Endothelial cell (in vitro differentiated cells): ENCODE measurements around the gene VPS51. TPM values are rescaled to one million over a fixed set of nuclear protein-coding genes. Genes with fewer than 3 reads are reported as not detected.

Experiments
- DNase-seq: peaks from one replicate; pipeline ENCODE4 v3.0.0; 2021; ENCODE audit warnings: low spot score
- H3K27ac Mint-ChIP-seq: one replicate; pipeline ENCODE4 v1.8.0; 2021; ENCODE audit warnings: mixed read lengths, inconsistent platforms; ENCODE audit not compliant: unreplicated experiment
- H3K27me3 Mint-ChIP-seq: one replicate; pipeline ENCODE4 v1.8.0; 2021; ENCODE audit warnings: mild to moderate bottlenecking, moderate library complexity, mixed read lengths, inconsistent platforms; ENCODE audit not compliant: unreplicated experiment
- H3K36me3 Mint-ChIP-seq: one replicate; pipeline ENCODE4 v1.8.0; 2021; ENCODE audit warnings: mild to moderate bottlenecking, low read depth, mixed read lengths, inconsistent platforms; ENCODE audit not compliant: unreplicated experiment
- H3K4me1 Mint-ChIP-seq: one replicate; pipeline ENCODE4 v1.8.0; 2021; ENCODE audit warnings: mild to moderate bottlenecking, mixed read lengths, inconsistent platforms; ENCODE audit not compliant: unreplicated experiment
- H3K4me3 Mint-ChIP-seq: one replicate; pipeline ENCODE4 v1.8.0; 2021; ENCODE audit warnings: mild to moderate bottlenecking, mixed read lengths, inconsistent platforms; ENCODE audit not compliant: unreplicated experiment
- H3K9me3 Mint-ChIP-seq: one replicate; pipeline ENCODE4 v1.8.0; 2021; ENCODE audit warnings: mixed read lengths, inconsistent platforms; ENCODE audit not compliant: unreplicated experiment
- CTCF ChIP-seq: fragments of 200-600 bp; sonication (generic); IDR thresholded peaks from one replicate; pipeline ENCODE4 v1.5.0; 2021; ENCODE audit warnings: antibody characterized with exemption; ENCODE audit not compliant: unreplicated experiment
- microRNA-seq: library from miRNA; unstranded; fragments of <30 nt; microRNA quantifications from one replicate; pipeline ENCODE4, GENCODE V29; 2020; ENCODE audit not compliant: unreplicated experiment
- total RNA-seq: library from RNA; stranded (reverse); fragmentation: NEBNext Ultra II Directional; extraction: Animal tissue kit (Norgen Biotek cat#: 25700); gene quantifications from one replicate; pipeline ENCODE4 v1.2.1, GENCODE V29; 2021; ENCODE audit not compliant: unreplicated experiment

The VPS51 gene
- total RNA-seq, 1 donor from 2014 or later: 161 TPM

- DNase-seq: no peak
- Mint-ChIP-seq H3K36me3 (no peaks in the 10 kb centered on the region), H3K27ac (no peak overlapping the region), H3K4me1 (no peaks in the 10 kb centered on the region), H3K27me3 (no peaks in the 10 kb centered on the region), H3K9me3 (no peaks in the 10 kb centered on the region), H3K4me3 (no peak overlapping the region)
- TF ChIP-seq CTCF: no peak
These were observed 63.0 kb downstream of the VPS51 start for GRCh38 chr11:65159012-65159411.

GRCh38 chr11:65160643-65161042 is 64.6 kb downstream of the VPS51 start:
- no peak for DNase-seq
- Mint-ChIP-seq H3K4me3 (no peak overlapping the region), H3K4me1 (no peaks in the 10 kb centered on the region), H3K9me3 (no peaks in the 10 kb centered on the region), H3K27me3 (no peaks in the 10 kb centered on the region), H3K27ac (no peak overlapping the region), H3K36me3 (no peaks in the 10 kb centered on the region)
- no peak for TF ChIP-seq CTCF

Small RNAs within 50 kb of the gene (microRNA-seq; reads per million reads assigned to microRNA genes)
- gene MIR6751: 1.3 reads per million, percentile 19 among the genes with 10 or more reads in this experiment

Other genes starting within 250 kb of the VPS51 start
- 84.0 TPM for gene EHD1, start 217.6 kb upstream of the VPS51 start, total RNA-seq
- 22.4 TPM for gene ATG2A, start 179.0 kb upstream of the VPS51 start, total RNA-seq
- gene PPP2R5B, start 171.5 kb upstream of the VPS51 start, total RNA-seq: 13.3 TPM
- not detected for gene GPHA2, start 160.3 kb upstream of the VPS51 start, total RNA-seq
- gene MAJIN, start 124.1 kb upstream of the VPS51 start, total RNA-seq: not detected
- gene BATF2, start 99.2 kb upstream of the VPS51 start, total RNA-seq: not detected
- 66.4 TPM for gene ARL2, start 82.1 kb upstream of the VPS51 start, total RNA-seq
- 19.4 TPM for gene SNX15, start 68.8 kb upstream of the VPS51 start, total RNA-seq
- gene SAC3D1, start 55.0 kb upstream of the VPS51 start, total RNA-seq: 4.8 TPM
- not detected for gene NAALADL1, start 37.7 kb upstream of the VPS51 start, total RNA-seq
- gene CDCA5, start 12.2 kb upstream of the VPS51 start, total RNA-seq: 14.8 TPM
- 25.9 TPM for gene ZFPL1, start 12.0 kb upstream of the VPS51 start, total RNA-seq
- gene TM7SF2, start 15.7 kb downstream of the VPS51 start, total RNA-seq: 35.6 TPM
- gene ZNHIT2, start 21.5 kb downstream of the VPS51 start, total RNA-seq: 6.0 TPM
- gene FAU, start 25.9 kb downstream of the VPS51 start, total RNA-seq: 998 TPM
- 40.2 TPM for gene MRPL49, start 26.1 kb downstream of the VPS51 start, total RNA-seq
- gene SYVN1, start 38.3 kb downstream of the VPS51 start, total RNA-seq: 32.2 TPM
- not detected for gene SPDYC, start 74.0 kb downstream of the VPS51 start, total RNA-seq
- 148 TPM for gene CAPN1, start 85.7 kb downstream of the VPS51 start, total RNA-seq
- 17.9 TPM for gene POLA2, start 165.7 kb downstream of the VPS51 start, total RNA-seq
- 37.7 TPM for gene CDC42EP2, start 218.7 kb downstream of the VPS51 start, total RNA-seq
- 77.6 TPM for gene DPF2, start 237.6 kb downstream of the VPS51 start, total RNA-seq